Fibroblast of peridontal ligament (primary cell): ENCODE data around the gene GALNT9.

Experiments
- DNase-seq: peaks from one replicate; pipeline ENCODE4 v3.0.0-alpha.2; 2010; ENCODE audit errors: extremely low read depth

GALNT9 gene

DNA sequence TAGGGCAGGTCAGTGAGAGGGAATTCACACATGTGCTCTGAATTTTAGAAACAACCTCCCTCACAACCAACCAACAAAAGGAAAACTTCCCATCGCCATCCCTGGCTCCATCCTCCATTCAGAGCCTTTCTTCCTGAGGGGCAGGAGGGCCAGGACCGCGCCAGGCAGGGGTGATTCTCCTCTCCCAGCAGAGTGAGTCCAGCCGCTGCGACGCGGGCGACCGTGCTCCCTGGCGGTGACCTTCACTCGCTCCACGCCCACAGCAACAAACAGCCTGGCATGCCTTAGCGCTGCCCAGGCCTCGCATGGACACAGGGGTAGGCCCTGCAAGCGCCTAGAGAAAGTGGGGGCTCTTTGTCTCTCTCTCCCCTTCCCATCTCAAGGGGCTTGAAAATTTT is 3.7 kb downstream of the GALNT9 start:
- DNase-seq: no peak

DNA sequence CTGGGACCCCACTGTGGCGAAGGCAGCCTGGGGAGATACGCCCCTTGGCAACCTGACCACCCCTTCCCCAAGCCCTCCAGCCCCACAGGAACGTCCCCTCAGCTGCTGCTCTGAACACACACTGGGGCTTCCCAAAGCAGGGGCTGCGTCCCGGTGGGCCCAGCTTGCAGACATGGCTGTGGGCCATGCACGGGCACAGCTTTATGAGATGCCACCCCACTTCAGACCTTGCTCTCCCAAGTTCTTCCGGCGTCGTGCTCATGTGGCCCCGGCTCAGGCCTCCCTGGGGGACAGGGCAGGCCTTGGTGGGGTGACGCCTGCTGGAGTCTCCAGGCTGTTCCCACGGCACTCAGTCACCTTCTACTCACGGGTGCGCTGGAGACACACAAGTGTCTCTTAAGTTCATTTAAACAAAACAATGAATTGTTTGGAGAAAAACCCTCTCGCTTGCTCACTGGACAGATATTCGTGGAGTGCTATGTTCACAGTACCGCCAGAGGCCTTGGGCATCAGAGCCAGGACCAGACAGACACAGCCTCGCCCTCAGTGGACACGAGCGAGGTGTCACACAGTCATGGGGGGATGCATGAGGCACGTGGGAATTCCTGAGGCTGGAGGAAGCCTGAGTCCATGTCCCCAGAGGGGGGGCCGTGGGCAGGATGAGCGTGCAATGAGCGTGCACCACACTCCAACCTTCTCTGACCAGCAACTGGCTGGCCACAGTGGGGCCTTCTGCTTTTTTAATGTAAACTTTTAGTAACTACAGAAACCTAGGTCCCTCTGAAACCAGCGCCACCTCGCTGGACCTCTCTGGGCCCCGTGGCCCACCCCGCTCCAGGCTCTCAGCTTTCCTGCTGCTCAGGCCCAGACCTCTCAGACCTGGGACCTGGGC is 4.3 kb downstream of the GALNT9 start:
- DNase-seq: no peak

DNA sequence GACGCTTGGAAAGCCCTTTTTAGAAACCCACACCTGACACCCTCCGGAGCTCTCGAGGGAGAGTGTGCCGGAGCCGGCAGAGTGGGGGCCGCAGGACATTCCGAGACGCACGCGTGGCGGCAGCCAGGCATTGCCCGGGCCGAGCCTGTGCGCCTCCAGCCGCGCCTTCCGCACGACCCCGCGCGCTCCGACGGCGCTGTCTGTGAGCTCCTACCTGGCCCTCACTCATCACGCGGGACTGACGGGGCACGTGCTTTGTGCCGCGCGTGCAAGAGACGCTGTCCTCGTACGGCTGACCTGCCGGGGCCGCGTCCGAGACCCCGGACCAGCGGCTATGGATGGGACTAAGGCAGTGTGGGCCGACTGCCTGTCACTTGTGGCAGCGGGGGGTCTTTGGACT is 5.2 kb downstream of the GALNT9 start:
- DNase-seq: no peak

DNA sequence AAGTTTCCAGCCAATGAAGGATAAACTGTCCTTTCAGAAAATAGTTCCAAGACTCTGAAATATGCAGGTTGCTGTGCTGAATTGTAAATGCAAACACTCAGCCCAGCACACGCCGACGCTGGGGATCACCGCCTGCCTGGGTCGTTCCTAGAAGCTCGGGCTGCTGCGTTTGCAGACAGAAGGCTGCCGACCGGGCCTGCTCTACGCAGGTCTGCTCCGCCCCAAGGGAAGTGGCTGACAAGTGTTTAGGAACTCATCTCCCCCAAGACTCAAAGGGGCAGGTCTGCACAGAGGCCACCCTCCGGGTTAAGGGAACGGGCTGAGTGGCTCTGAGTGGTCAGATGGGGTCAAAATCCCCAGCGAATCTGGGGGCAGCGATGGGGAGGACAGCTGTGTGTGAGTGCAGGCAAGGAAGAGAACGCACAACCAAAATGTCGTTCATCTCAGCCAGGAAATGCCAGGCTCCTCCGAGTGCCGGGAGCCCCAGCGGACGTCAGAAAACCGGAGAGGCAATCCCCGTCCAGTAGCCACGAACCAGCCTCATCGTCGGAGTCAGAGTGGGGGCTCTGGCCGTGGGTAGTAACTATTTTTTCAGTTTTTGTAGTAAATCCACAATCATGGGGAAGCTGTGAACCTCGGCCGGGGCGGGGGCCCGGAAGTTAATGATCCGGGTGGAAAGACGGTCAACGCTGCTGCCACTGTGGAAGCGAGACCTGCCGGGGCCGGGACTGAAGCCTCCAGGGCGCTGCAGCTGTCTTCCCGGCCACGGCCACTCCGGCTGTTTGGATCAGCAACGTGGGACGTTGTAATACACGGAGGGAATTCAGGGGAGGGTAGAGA is 6.0 kb downstream of the GALNT9 start:
- no peak for DNase-seq

DNA sequence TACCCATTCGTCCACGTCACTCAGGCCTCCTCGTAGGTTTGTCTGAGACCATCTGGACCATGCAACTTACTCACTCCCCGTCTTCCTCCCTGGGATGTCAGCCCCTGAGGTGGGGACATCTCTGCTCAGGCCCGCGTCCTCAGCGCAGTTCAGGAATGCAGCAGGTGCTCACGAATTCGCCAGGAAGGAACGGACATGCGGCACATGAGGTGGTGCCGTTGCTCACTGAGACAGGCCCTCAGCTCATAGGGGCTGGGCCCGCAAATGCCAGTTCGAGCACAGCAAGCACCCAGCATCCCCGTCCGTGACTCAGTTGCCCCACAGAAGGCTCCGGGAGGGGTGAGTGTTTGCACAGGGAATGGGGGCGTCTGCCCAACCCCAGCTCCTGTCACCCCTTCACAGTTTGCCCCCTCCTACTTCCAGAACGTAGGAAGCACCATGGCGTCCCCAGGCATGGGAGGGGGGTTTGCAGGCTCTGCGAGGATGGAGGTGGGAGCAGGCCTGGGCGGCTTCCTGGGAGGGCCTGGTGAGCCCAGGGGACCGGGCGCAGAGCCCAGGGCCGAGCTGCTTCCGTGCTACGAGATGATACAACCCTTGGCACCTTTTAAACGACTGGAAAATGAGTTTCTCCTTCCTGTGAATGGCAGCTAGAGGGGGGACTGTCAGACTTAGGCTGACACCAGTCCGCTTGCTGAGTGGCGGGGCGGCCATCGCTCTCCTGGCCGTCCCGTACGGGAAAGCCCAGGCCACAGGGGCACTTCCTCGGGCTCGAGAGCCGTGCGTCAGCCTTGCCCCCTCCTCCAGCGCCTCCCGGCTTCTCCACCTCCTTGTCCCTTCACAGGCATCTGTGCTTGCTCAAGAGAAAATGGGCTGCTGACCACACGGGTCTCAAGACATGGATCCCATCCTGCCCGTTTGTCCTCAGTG is 6.9 kb downstream of the GALNT9 start:
- DNase-seq: no peak

DNA sequence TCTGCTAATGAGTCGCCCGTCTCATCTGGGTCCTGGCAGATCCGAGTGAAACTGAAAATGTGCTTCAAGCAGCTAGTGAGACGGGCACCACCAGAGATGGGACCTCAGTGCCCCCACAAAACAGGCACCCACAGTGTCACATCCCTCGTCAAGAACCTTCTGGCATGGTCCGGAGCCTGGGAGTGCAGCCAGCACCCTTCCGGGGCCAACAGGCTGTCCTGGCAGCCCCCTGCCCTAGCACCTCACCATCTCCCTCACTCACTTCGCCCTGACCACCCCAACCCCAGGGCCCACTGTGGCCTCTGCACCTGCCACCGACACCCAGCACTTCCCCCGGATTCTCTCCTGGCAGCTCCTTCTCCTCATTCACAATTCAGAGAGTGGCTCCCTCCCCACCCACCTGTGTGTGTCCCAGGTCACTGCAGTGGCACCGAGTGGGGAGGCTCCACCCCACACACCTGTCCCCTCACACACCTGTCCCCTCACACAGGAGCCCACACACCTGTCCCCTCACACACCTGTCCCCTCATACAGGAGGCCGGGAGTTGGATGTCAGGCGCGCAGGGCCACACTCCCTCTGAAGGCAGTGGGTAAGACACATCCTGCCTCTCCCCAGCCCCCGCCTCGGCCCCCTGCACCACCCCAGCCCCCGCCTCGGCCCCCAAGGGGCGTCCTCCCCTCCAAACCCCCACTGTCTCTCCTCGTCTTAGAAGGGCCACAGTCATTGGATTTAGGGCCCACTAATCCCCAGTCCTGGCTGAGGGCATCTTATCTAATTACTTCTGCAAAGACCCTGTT is 7.9 kb downstream of the GALNT9 start:
- no peak for DNase-seq

DNA sequence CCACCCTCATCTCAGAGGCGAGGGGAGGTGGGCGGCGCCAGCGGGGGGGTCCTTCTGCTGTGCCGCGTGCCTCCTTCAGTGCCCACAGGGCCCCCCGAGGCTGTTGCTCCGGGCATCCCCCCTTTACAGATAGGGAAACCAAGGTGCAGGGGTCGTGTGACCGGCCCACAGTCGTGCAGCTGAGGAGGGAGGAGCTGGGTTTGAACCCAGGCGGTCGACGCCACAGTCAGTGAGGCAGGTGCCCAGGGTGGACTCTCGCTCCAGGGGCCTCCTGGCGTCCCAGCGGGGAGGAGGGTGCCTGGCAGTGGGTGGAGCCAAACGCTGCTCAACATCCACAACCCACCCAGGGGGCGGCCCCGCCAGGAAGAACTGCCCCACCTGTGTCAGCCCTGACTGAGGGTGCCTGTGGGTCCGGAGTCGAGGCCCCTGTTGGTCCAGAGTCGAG is 8.6 kb downstream of the GALNT9 start:
- no peak for DNase-seq

DNA sequence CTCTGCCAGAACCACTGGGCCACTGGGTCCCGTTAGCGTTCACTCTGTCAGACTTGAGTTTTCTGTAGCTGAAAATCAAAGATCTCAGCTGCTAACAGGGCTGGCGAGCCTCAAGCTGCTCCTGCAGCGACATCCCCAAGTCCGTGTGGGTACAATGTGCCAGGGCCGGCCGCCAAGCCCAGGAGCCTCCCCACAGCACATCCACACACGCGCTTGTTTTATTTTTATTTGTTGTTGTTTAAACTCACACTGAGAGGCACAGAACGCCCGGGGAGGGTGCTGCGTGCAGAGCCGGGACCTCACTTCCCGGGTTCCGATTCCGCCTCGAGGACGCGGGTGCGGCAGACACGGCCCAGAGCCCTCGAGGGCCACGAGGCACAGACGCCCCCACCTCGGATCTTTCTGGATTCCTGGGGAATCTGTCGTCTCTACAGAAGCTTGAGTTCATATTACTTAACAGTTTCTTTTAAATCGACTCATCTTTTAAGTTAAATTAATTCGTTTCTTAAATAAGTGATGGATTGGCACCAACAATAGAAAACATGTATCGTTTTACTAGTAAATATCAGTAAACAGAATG is 9.3 kb downstream of the GALNT9 start:
- no peak for DNase-seq

DNA sequence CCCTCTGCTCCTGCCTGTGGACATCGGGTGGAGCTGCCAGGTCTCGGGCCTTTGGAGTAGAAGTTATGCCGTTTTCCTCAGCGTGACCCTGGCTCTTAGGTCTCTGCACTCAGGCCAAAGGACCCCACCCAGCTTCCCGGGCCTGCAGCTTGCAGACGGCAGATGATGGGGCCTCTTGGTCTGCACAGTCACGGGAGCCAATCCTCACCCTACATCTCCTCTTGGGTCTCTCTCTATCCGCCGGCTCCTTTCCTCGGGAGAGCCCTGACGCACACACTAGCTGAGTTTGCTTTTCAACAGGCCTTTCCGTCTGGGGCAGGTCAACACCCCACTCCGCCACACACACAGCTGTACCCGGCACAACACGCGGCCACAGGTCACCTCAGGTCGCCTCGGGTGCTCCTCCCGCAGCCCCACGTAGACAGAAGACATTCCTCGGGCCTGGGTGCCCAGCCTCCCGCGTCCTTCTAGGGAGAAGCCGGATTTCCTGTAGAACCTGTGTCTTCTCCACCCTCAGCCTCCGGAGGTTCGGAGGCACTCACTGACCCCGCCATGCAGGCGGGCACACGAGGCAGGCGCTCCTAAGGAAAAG is 9.9 kb downstream of the GALNT9 start:
- DNase-seq: no peak

DNA sequence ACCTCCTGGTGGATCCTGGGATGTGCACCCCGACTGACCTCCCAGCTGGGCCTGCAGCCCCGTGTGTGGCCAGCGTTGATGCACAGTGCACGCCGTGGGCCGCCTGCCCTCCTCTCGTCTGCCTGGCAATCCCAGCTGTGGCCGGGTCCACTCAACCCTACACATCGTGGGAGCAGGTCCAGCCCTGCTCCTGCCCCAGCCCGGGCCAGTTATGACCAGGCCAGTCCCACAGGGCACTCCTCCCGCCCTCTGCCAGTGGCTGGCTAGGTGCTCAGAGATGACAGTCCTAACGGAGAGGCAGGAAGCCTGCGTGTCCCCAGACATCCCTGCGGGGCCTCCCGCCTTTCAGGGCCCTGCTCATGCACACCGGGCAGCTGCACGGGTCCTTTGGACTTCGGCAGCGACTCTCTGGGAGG is 10.8 kb downstream of the GALNT9 start:
- no peak for DNase-seq

DNA sequence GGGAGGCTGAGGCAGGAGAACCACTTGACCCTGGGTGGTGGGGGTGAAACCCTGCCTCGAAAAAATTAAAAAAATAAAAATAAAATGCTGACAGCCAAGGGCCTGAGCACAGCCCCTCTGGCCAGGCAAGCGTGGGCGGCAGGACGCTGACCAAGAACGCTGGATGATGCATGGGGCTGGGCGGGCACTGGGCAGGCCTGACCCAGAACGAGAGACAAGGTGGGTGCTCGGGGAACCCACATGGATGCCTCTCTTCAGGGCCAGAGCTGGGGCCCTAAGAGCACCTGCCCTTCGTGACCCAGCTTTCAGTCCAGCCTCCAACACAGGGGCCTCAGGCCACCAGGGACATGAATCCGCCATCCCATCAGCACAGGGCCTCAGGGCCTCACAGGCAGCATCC is 11.3 kb downstream of the GALNT9 start:
- no peak for DNase-seq

DNA sequence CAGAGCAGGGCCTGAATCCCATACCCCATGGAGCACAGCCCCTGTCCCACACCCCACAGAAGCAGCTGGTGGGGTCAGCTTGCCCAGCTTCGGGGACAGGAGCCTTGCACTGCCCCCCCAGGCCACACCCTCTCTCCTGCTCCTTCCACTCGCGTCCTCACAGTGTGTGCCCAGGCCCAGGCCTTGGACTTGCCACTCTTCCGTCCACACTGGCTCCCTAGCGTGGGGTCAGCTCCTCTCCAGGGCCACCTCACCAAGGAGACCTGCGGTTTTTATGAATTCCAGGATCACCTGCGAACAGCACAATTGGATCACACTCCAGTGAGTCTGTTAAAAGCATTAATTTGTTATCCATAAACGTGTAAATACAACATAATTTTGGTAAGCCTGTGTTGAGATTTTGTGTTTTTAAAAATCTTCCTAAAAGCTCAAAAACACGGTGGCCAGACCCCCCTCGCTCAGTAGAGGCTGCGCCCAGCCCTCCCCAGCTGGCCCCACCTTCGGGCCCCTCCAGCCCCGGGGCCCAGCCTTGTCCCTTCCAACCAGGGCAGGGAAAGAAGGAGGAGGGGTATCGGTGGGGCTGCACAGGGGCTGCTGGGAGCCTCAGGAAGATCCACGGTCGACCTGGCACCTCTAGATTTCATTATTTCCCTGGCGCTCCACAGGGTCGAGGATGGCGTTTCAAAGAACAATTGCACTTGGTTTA is 12.0 kb downstream of the GALNT9 start:
- DNase-seq: no peak

DNA sequence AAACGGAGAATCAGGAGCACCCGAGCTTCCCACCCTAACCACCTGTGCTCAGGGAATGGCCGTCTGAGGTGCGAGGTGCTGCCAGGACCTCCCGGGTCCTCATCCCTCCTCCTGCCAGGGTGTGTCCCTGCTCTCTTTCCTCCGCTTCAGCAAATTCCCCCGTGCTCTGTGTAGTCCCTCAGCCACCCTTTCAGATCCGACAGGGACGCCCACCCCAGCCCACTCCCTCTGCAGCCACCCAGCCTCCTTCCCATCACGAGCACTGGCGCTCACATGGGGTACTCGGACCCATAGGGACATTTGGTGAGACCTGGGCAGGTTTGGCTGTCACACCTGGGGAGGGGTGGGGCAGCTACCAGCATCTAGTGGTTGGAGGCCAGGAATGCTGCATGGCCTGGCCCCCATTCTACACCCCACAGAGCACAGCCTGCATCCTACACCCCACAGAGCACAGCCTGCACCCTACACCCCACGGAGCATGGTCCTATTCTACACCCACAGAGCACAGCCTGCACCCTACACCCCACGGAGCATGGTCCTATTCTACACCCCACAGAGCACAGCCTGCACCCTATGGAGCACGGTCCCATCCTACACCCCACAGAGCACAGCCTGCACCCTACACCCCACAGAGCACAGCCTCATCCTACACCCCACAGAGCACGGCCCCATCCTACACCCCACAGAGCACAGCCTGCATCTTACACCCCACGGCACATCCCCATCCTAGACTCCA is 12.7 kb downstream of the GALNT9 start:
- DNase-seq: no peak

DNA sequence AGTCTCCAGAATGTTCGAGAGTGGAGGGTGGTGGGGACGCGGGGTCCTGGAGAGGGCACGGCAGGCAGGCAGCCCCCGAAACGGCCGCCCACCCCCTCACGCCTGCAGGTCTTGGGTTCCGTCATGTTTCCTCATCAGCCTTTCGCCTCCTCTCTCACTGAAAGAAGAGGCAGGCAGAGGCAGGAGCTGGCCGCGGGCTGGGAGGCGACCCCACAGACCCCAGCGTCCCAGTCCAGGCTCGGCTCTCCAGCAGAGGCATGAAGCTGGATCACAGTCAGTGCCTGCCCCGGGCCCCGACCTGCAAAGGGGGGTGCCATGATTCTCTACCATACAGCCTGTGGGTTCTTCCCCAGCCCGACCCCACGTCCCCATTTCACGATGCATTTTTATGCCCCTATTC is 13.4 kb downstream of the GALNT9 start:
- DNase-seq: no peak

DNA sequence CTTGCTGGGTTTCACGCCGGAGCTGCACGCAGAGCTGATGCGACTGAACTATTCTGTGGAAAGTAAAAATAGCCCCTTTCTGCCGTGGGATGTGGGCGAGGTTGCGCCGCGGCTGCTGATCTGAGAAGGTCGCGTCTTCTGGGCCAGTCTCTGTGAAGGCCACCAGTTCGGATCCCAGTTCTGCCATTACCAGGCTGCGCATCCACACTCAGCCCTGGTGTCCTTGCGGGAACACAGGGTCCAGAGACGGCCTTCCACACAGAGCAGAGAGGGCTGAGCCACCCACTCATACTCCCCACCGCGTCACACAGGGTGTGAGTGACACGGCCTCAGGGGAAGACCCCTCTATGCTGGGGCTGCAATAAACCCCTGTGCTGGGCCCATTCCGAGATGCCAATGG is 13.9 kb downstream of the GALNT9 start:
- DNase-seq: no peak

DNA sequence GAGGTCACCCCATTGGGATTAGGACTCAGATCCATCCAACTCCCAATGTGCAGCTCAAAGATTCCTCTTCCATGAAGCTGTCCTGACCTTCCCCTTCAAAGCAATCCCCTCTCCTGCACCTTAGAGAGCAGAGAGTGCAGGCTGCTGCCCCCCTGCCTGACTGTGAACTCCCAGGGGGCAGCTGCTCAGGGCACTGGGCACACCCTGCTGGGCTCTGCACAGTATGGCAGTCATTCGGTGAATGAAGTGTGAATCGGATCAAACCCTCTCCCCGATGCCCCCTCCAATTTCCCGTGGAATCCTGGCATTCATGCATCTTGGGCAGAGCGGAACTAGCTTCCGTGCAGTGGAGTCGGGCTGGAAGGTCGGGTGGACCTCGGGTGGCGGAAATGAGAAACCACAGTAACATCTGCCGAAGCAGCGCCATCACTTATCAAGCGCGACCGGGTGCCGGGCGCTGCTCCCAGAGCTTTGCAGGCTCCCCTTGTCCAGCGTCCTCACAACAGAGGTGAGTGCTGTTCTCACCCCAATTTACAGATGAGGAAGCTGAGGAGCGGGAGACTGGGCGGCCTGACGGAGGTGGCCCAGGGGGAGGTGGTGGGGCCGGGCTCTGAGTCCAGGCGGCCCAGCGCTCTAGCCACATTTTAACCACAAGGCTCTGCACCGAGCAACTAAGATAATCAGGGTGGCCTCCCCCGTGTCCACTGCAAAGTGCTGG is 14.7 kb downstream of the GALNT9 start:
- no peak for DNase-seq

DNA sequence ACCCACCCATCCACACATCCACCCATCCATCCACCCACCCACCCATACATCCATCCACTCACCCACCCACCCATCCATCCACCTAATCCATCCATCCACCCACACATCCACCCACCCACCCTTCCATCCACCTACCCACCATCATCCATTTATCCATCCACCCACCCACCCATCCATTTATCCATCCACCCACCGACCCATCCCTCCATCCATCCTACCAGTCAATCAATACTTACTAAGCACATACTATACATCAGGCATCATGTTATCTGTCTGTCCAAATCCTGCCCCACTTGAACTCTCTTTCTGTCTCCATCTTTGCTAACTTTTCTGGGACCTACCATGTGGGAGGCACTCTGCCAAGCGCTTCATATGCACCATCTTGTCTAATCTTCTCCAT is 15.4 kb downstream of the GALNT9 start:
- no peak for DNase-seq

DNA sequence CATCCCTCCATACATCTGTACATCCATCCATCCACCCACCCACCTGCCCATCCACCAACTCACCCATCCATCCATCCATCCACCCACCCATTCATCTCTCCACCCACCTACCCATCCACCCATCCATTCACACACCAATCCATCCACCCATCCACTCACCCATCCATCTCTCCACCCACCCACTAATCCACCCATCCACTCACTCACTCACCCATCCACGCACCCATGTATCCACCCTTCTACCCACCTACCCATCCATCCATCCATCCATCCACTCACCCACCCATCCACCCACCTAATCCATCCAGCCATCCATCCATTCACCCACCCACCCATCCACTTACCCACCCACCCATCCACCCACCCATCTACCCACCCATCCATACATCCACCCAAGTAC is 16.2 kb downstream of the GALNT9 start:
- DNase-seq: no peak
